DND-41 (cell line): ENCODE results near the gene THBS4.
"Not testable (repeated sequence)": the region's sequence is repeated elsewhere in the genome, so short reads cannot be mapped to it uniquely, and the experiment has no call there.

Experiments used
- ATAC-seq: fragments of 200-7000 bp; cut with Tn5 transposase; 3 replicates; pipeline ENCODE4 v1.9.1; 2021; ENCODE audit warnings: low read depth; ENCODE audit not compliant: insufficient read depth
- DNase-seq: peaks from one replicate; pipeline ENCODE4 v3.0.0-alpha.2; 2020
- H2AFZ ChIP-seq: 2 replicates; pipeline ENCODE4 v1.6.0; 2012; ENCODE audit warnings: low read depth, low read length
- H3K27ac ChIP-seq: 2 replicates; pipeline ENCODE4 v1.5.1; 2012; ENCODE audit warnings: low read length, inconsistent platforms
- H3K27me3 ChIP-seq: fragments of 200-600 bp; sonication (generic); 2 replicates; pipeline ENCODE4 v1.6.0; 2012; ENCODE audit warnings: low read length, mild to moderate bottlenecking, inconsistent platforms; ENCODE audit not compliant: insufficient read depth, poor library complexity
- H3K36me3 ChIP-seq: 2 replicates; pipeline ENCODE4 v1.5.1; 2012; ENCODE audit warnings: low read length, inconsistent platforms; ENCODE audit not compliant: insufficient read depth
- H3K4me1 ChIP-seq: 2 replicates; pipeline ENCODE4 v1.5.1; 2012; ENCODE audit warnings: mild to moderate bottlenecking, low read length; ENCODE audit not compliant: insufficient read depth
- H3K4me2 ChIP-seq: 2 replicates; pipeline ENCODE4 v1.6.0; 2012; ENCODE audit warnings: mild to moderate bottlenecking, moderate library complexity, low read length, inconsistent platforms; ENCODE audit not compliant: insufficient read depth
- H3K4me3 ChIP-seq, 2 experiments: fragments of 200-600 bp in 1 of 2; shearing (Covaris generic) in 1 of 2; 2 replicates each; pipeline ENCODE4 v1.5.1; 2012 to 2016; ENCODE audit warnings: inconsistent platforms in 2 of 2, low read length in 2 of 2, mild to moderate bottlenecking in 2 of 2, low read depth in 1 of 2, moderate library complexity in 1 of 2
- H3K79me2 ChIP-seq: 2 replicates; pipeline ENCODE4 v1.6.0; 2012; ENCODE audit warnings: low read length, inconsistent platforms; ENCODE audit not compliant: insufficient read depth
- H3K9ac ChIP-seq: 2 replicates; pipeline ENCODE4 v1.6.0; 2012; ENCODE audit warnings: low read depth, mild to moderate bottlenecking, inconsistent platforms, low read length, moderate library complexity
- H3K9me3 ChIP-seq: 2 replicates; pipeline ENCODE4 v1.5.1; 2012; ENCODE audit warnings: low read length, moderate library complexity, mild to moderate bottlenecking, inconsistent platforms; ENCODE audit not compliant: insufficient read depth, severe bottlenecking
- H4K20me1 ChIP-seq: 2 replicates; pipeline ENCODE4 v1.6.0; 2012; ENCODE audit warnings: low read length; ENCODE audit not compliant: insufficient read depth
- EZH2 ChIP-seq: IDR thresholded peaks from 3 replicates; pipeline ENCODE4 v1.6.1; 2012; ENCODE audit warnings: borderline replicate concordance, low read depth, mild to moderate bottlenecking, moderate library complexity, low read length, inconsistent platforms; ENCODE audit not compliant: severe bottlenecking
- TF ChIP-seq, protein P1 (sequence below): IDR thresholded peaks from 2 replicates; pipeline ENCODE4 v1.5.1; 2012; ENCODE audit warnings: borderline replicate concordance, low read length, moderate library complexity, mild to moderate bottlenecking; ENCODE audit not compliant: poor library complexity, severe bottlenecking; ENCODE audit errors: extremely low read depth

THBS4 gene

DNA sequence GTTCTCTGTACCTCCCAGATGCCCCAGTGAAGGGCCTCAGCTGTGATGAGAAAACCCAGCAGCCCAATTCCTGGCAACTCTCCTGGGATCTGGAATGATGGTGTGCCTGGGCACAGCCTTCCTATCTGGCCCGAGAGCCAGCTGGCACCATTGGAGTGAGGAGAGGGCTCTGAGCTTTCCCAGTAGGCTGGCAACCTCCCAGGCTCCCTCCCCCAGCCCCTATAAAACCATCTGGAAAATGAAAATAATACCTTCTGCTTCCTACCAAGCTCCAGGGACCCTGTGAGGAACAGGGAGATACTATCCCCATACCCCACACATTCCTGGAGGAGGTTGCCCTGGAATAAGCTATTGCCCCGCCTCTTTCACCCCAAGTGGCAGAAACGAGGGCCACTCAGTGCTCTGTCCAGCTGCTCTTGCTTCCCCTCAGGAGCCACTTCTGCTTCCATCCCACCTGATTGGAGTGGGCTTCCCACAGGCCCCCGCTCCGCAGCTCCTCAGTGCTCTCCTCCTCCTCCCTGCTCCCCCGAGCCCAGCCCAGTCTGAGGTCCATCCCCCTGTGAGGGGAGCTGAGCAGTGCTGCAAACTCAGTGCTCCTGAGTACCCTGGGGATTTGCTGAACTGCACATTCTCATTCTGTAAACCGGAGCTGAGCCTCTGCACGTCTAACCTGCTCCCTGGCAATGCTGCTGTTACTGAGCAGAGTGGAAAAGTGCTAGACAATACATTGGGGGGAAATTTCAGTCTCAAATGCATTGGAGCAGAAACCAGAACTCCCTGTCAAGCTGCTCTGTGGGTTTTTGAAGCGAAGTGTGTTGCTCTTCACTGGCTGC is 74.7 kb downstream of the THBS4 start:
- Histone ChIP-seq H3K9me3 (peaks cover 4% of the 10 kb centered on the region), H3K79me2 (no peaks in the 10 kb centered on the region), H2AFZ (no peak overlapping the region), H3K27ac (no peak overlapping the region), H3K9ac (no peak overlapping the region), H3K4me2 (no peak overlapping the region), H3K4me1 (peaks cover 22% of the 10 kb centered on the region), H4K20me1 (no peaks in the 10 kb centered on the region), H3K36me3 (no peaks in the 10 kb centered on the region), H3K27me3 (no peaks in the 10 kb centered on the region), H3K4me3 (no peak overlapping the region)
- no peak for ATAC-seq
- no peak for DNase-seq
- TF ChIP-seq, protein P1, sequence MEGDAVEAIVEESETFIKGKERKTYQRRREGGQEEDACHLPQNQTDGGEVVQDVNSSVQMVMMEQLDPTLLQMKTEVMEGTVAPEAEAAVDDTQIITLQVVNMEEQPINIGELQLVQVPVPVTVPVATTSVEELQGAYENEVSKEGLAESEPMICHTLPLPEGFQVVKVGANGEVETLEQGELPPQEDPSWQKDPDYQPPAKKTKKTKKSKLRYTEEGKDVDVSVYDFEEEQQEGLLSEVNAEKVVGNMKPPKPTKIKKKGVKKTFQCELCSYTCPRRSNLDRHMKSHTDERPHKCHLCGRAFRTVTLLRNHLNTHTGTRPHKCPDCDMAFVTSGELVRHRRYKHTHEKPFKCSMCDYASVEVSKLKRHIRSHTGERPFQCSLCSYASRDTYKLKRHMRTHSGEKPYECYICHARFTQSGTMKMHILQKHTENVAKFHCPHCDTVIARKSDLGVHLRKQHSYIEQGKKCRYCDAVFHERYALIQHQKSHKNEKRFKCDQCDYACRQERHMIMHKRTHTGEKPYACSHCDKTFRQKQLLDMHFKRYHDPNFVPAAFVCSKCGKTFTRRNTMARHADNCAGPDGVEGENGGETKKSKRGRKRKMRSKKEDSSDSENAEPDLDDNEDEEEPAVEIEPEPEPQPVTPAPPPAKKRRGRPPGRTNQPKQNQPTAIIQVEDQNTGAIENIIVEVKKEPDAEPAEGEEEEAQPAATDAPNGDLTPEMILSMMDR = no peak
- no peak for TF ChIP-seq EZH2

DNA sequence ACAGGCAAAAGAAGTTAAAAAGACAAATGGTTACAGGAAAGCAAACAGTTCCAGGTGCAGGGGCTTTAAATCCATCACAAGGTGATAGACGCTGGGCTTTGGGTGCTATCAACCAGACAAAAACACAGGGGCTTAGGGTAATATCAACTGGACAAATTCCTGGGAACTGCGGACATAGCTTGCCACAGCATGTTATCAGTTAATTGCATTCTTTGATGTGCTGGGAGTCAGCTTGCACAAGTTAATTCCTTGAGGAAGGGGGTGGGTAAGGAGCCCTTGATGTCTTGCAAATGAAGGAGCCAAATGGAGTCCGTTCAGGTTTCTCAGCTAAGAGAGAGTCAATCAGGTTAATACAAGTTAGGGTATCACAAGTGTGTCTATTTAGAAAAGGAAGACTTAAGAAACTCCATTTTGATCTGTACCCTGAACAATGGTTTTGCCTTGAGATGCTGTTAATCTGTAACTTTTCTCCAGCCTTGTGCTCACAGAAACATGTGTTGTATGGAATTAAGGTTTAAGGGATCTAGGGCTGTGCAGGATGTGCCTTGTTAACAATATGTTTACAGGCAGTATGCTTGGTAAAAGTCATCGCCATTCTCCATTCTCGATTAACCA is 76.3 kb downstream of the THBS4 start:
- H3K9ac ChIP-seq, H3K27ac ChIP-seq, H3K27me3 ChIP-seq, DNase-seq, H3K4me3 ChIP-seq, H3K4me1 ChIP-seq, H3K36me3 ChIP-seq, H2AFZ ChIP-seq, H3K9me3 ChIP-seq, H3K4me2 ChIP-seq, H3K79me2 ChIP-seq, ATAC-seq, H4K20me1 ChIP-seq: not testable (repeated sequence)

DNA sequence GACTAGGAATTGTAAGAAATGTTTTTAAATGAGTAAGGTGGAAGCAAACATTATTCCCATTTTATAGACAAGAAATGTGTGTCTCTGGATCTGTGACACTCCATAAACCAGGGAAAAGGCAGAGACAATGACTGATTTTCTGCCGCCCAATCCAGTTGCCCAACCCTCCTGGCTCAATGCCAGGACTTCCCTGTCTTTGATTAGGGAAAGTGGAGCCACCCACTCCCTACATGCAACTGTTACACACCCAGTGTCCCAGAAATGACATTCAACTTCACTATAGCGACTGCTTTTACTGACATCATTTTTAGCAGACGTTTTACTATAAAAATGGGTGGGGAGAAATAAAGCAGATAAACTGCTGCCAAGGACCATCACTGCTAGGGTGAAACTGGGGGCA is 79.7 kb downstream of the THBS4 start:
- no peak for ATAC-seq
- Histone ChIP-seq H3K9ac (no peak overlapping the region), H3K9me3 (peaks cover 9% of the 10 kb centered on the region), H3K4me3 (no peak overlapping the region), H3K79me2 (no peaks in the 10 kb centered on the region), H3K4me2 (no peak overlapping the region), H3K27me3 (no peaks in the 10 kb centered on the region), H3K36me3 (no peaks in the 10 kb centered on the region), H4K20me1 (no peaks in the 10 kb centered on the region), H2AFZ (no peak overlapping the region), H3K4me1 (peaks cover 5% of the 10 kb centered on the region; the same call in 1 of the 2 replicates), H3K27ac (no peak overlapping the region)
- TF ChIP-seq EZH2 = no peak
- TF ChIP-seq, protein P1 = no peak
- DNase-seq = no peak

DNA sequence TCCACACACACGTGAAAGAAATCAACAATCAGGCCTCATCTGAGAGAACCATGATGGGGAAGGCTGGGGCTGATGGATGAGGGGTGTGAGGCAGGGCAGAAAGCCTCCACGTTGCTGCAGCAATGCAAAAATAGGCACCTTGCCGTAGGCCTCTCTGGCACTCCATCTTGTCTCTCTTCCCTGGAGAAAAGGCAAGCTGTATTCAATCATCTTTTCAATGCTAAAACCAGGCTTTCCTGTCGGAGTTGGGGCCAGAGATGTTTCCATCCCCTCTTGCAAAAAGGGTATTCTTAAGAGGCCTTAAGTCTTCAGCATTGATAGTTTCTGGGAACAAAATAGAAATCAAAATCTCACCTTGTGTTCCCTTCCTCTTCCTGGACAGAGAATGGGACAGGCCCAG is 80.9 kb downstream of the THBS4 start:
- ATAC-seq (no peak), DNase-seq (no peak)
- H3K27me3 ChIP-seq = no peaks in the 10 kb centered on the region
- H3K27ac ChIP-seq = no peak overlapping the region
- H4K20me1 ChIP-seq = no peaks in the 10 kb centered on the region
- H3K4me2 ChIP-seq = no peak overlapping the region
- TF ChIP-seq EZH2 = no peak
- H3K4me1 ChIP-seq = peaks cover 5% of the 10 kb centered on the region; the same call in 1 of the 2 replicates
- H3K79me2 ChIP-seq = no peaks in the 10 kb centered on the region
- H3K36me3 ChIP-seq = no peaks in the 10 kb centered on the region
- H3K4me3 ChIP-seq = no peak overlapping the region
- H2AFZ ChIP-seq = no peak overlapping the region
- H3K9me3 ChIP-seq = peaks cover 9% of the 10 kb centered on the region
- H3K9ac ChIP-seq = no peak overlapping the region
